Measurements from ENCODE around the gene MYCN.

The MYCN gene

GRCh38 chr2:15897431-15898098 is 42.8 kb upstream of the MYCN start:
- no peak overlapping the region for H3K27ac ChIP-seq
- H2AFZ ChIP-seq: no peak overlapping the region
- no peaks in the 10 kb centered on the region for H3K79me2 ChIP-seq
- H3K4me3 ChIP-seq (ENCODE audit: low read depth, low read length): no peak overlapping the region
- H3K27me3 ChIP-seq (ENCODE audit: control insufficient read depth, insufficient read depth, low read length): no peaks in the 10 kb centered on the region
- H3K9ac ChIP-seq: no peak overlapping the region
- no peaks in the 10 kb centered on the region for H3K9me3 ChIP-seq (ENCODE audit: control insufficient read depth, low read length)
- H3K4me1 ChIP-seq: no peaks in the 10 kb centered on the region
- no peaks in the 10 kb centered on the region for H3K36me3 ChIP-seq (ENCODE audit: control insufficient read depth, insufficient read depth, low read length)
- TF ChIP-seq, protein P1, sequence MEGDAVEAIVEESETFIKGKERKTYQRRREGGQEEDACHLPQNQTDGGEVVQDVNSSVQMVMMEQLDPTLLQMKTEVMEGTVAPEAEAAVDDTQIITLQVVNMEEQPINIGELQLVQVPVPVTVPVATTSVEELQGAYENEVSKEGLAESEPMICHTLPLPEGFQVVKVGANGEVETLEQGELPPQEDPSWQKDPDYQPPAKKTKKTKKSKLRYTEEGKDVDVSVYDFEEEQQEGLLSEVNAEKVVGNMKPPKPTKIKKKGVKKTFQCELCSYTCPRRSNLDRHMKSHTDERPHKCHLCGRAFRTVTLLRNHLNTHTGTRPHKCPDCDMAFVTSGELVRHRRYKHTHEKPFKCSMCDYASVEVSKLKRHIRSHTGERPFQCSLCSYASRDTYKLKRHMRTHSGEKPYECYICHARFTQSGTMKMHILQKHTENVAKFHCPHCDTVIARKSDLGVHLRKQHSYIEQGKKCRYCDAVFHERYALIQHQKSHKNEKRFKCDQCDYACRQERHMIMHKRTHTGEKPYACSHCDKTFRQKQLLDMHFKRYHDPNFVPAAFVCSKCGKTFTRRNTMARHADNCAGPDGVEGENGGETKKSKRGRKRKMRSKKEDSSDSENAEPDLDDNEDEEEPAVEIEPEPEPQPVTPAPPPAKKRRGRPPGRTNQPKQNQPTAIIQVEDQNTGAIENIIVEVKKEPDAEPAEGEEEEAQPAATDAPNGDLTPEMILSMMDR (IDR thresholded peaks at IDR 0.05): no peak
- H3K4me2 ChIP-seq (ENCODE audit: low read length): no peak overlapping the region

- Histone ChIP-seq H3K9me3 (ENCODE audit: control insufficient read depth, low read length) (no peaks in the 10 kb centered on the region), H3K4me3 (ENCODE audit: low read depth, low read length) (no peak overlapping the region), H3K27me3 (ENCODE audit: control insufficient read depth, insufficient read depth, low read length) (no peaks in the 10 kb centered on the region), H3K27ac (no peak overlapping the region), H2AFZ (no peak overlapping the region), H3K9ac (no peak overlapping the region), H3K4me1 (no peaks in the 10 kb centered on the region), H3K36me3 (ENCODE audit: control insufficient read depth, insufficient read depth, low read length) (no peaks in the 10 kb centered on the region), H3K79me2 (no peaks in the 10 kb centered on the region), H3K4me2 (ENCODE audit: low read length) (no peak overlapping the region)
- TF ChIP-seq, protein P1 (IDR thresholded peaks at IDR 0.05): no peak
Observed at GRCh38 chr2:15899327-15899612, 41.1 kb upstream of the MYCN start.

DNA sequence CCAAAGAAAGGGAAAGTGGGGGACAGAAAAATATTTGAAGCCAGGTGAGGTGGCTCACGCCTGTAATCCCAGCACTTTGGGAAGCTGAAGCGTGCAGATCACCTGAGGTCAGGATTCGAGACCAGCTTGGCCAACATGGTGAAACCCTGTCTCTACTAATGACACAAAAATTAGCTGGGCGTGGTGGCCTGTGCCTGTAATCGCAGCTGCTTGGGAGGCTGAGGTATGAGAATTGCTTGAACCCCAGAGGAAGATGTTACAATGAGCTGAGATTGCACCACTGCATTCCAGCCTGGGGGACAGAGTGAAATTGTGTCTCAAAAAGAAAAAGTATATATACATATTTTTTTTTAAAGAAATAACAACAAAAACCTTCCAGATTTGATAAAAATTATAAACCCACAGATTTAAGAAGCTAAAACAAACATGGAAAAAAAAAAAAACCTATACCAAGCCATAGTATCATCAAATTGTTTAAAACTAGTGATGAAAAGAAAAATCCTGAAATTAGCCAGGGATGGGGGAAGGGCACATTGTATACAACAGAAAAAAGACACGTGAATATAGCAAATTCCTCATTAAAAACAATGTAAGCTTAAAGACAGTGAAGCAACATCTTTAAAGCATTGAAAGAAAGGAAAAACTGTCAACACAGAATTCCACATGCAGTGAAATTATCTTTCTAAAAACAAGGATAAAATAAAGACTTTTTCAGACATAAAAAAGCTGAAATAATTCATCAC is 40.4 kb upstream of the MYCN start:
- Histone ChIP-seq H3K27me3 (ENCODE audit: control insufficient read depth, insufficient read depth, low read length) (no peaks in the 10 kb centered on the region), H3K4me2 (ENCODE audit: low read length) (no peak overlapping the region), H3K9me3 (ENCODE audit: control insufficient read depth, low read length) (no peaks in the 10 kb centered on the region), H3K36me3 (ENCODE audit: control insufficient read depth, insufficient read depth, low read length) (no peaks in the 10 kb centered on the region), H3K4me1 (no peaks in the 10 kb centered on the region), H2AFZ (no peak overlapping the region), H3K4me3 (ENCODE audit: low read depth, low read length) (no peak overlapping the region), H3K27ac (no peak overlapping the region), H3K79me2 (no peaks in the 10 kb centered on the region), H3K9ac (no peak overlapping the region)
- TF ChIP-seq, protein P1 (IDR thresholded peaks at IDR 0.05): no peak

DNA sequence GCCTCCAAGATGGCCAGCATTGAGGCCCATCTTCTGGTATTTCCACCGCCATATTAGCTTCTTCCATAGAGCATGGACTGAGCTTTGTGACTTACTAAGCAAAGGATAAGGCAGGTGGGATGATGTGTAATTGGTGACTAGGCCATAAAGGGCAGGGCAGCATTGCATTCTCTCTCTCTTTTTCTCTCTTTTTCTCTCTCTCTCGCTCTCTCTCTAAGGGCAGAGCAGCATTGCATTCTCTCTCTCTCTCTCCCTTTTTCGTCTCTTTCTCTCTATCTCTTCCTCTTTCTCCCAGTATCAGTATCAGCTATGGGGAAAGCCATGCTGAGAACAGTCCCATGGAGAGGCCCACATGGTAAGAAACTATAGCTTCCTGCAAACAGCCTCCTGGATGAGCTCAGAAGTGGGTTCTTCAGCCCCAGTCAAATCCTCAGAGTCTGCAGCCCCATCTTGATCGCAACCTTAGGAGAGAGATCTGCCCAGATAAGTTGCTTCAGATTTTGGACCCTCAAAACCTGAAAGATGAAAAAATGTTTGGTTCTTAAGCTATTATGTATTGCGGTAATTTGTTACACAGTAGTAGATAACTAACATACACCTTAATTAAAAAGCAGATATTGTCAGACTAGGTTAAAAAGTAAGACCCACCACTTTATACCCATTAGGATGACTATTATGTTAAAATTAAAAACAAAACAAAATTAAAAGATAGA is 39.1 kb upstream of the MYCN start:
- Histone ChIP-seq H3K9ac (no peak overlapping the region), H3K27me3 (ENCODE audit: control insufficient read depth, insufficient read depth, low read length) (no peaks in the 10 kb centered on the region), H3K27ac (no peak overlapping the region), H3K9me3 (ENCODE audit: control insufficient read depth, low read length) (no peaks in the 10 kb centered on the region), H3K4me2 (ENCODE audit: low read length) (no peak overlapping the region), H3K4me3 (ENCODE audit: low read depth, low read length) (no peak overlapping the region), H3K4me1 (no peaks in the 10 kb centered on the region), H3K79me2 (no peaks in the 10 kb centered on the region), H3K36me3 (ENCODE audit: control insufficient read depth, insufficient read depth, low read length) (no peaks in the 10 kb centered on the region), H2AFZ (no peak overlapping the region)
- TF ChIP-seq, protein P1 (IDR thresholded peaks at IDR 0.05): no peak

All from parathyroid adenoma (tissue), 2 donors.